ENCODE results near the gene LHCGR.
"Not testable (repeated sequence)": the region's sequence is repeated elsewhere in the genome, so short reads cannot be mapped to it uniquely, and the experiment has no call there.

LHCGR gene

GRCh38 chr2:48707466-48707865 lies 48.1 kb downstream of the LHCGR start:
- peak; percentile 7 for DNase-seq

GRCh38 chr2:48703621-48704020 lies 51.9 kb downstream of the LHCGR start:
- DNase-seq, result not testable (repeated sequence)

GRCh38 chr2:48699348-48699930 lies 56.1 kb downstream of the LHCGR start:
- DNase-seq, result no peak

- DNase-seq, result no peak
Measured at GRCh38 chr2:48696881-48697280, 58.6 kb downstream of the LHCGR start.

GRCh38 chr2:48695991-48696390 lies 59.5 kb downstream of the LHCGR start:
- no peak for DNase-seq

GRCh38 chr2:48694149-48694548 lies 61.4 kb downstream of the LHCGR start:
- no peak for DNase-seq

- no peak for DNase-seq
Measured at GRCh38 chr2:48693645-48694044, 61.9 kb downstream of the LHCGR start.

- DNase-seq, result no peak
Measured at GRCh38 chr2:48693066-48693465, 62.5 kb downstream of the LHCGR start.

- no peak for DNase-seq
Measured at GRCh38 chr2:48691935-48692691, 63.4 kb downstream of the LHCGR start.

GRCh38 chr2:48685126-48685525 lies 70.4 kb downstream of the LHCGR start:
- no peak for DNase-seq

GRCh38 chr2:48677450-48677849 lies 78.1 kb downstream of the LHCGR start:
- DNase-seq, result no peak

GRCh38 chr2:48674933-48675332 lies 80.6 kb downstream of the LHCGR start:
- DNase-seq, result no peak

GRCh38 chr2:48673581-48673980 lies 81.9 kb downstream of the LHCGR start:
- no peak for DNase-seq

GRCh38 chr2:48668992-48669391 lies 86.5 kb downstream of the LHCGR start:
- DNase-seq, result no peak

GRCh38 chr2:48651158-48651790 lies 104.2 kb downstream of the LHCGR start:
- no peak for DNase-seq

GRCh38 chr2:48638261-48638660 lies 117.3 kb downstream of the LHCGR start:
- DNase-seq, result no peak

Measured in NCI-H510A (cell line).